Liver (tissue), 9 donors: ENCODE measurements around the gene MCL1. TPM values are rescaled to one million over a fixed set of nuclear protein-coding genes. Genes with fewer than 3 reads are reported as not detected.

Source experiments
- DNase-seq: peaks from one replicate; pipeline ENCODE4 v3.0.0-alpha.2; 2017; ENCODE audit warnings: low spot score
- H3K27ac ChIP-seq, 2 donors: one replicate each; pipeline ENCODE4 v1.7.0; 2013; ENCODE audit warnings: inconsistent platforms in 2 of 2, low read length in 2 of 2, control low read depth in 1 of 2, low read depth in 1 of 2, mild to moderate bottlenecking in 1 of 2
- H3K27me3 ChIP-seq, 4 donors: one replicate each; pipeline versions ENCODE4 v1.6.1 to v1.7.0; 2013; ENCODE audit warnings: low read length in 3 of 4, inconsistent platforms in 1 of 4, mild to moderate bottlenecking in 1 of 4, moderate library complexity in 1 of 4; ENCODE audit not compliant: control insufficient read depth in 4 of 4, insufficient read depth in 4 of 4
- H3K36me3 ChIP-seq, 4 donors: one replicate each; pipeline versions ENCODE4 v1.6.1 to v1.7.0; 2013; ENCODE audit warnings: low read length in 3 of 4, mild to moderate bottlenecking in 3 of 4, low read depth in 1 of 4, moderate library complexity in 1 of 4; ENCODE audit not compliant: control insufficient read depth in 4 of 4, insufficient read depth in 3 of 4
- H3K4me1 ChIP-seq, 4 donors: one replicate each; pipeline versions ENCODE4 v1.6.1 to v1.7.0; 2013; ENCODE audit warnings: low read length in 3 of 4, mild to moderate bottlenecking in 3 of 4, moderate library complexity in 1 of 4; ENCODE audit not compliant: control insufficient read depth in 4 of 4, insufficient read depth in 4 of 4
- H3K4me3 ChIP-seq, 3 donors: one replicate each; pipeline versions ENCODE4 v1.6.1 to v1.7.0; 2013; ENCODE audit warnings: low read length in 3 of 3, control low read depth in 1 of 3, low read depth in 1 of 3, mild to moderate bottlenecking in 1 of 3
- H3K9ac ChIP-seq, 2 donors: one replicate each; pipeline ENCODE4 v1.7.0; 2013; ENCODE audit warnings: low read length in 2 of 2, mild to moderate bottlenecking in 2 of 2, moderate library complexity in 2 of 2, control low read depth in 1 of 2, low read depth in 1 of 2
- H3K9me3 ChIP-seq, 4 donors: one replicate each; pipeline versions ENCODE4 v1.6.1 to v1.7.0; 2013; ENCODE audit warnings: low read length in 3 of 4; ENCODE audit not compliant: control insufficient read depth in 4 of 4
- EGR1 ChIP-seq, 2 donors: IDR thresholded peaks; 2 replicates each; pipeline ENCODE4 v1.6.1; 2016 to 2018; ENCODE audit warnings: antibody characterized with exemption in 2 of 2, low read depth in 2 of 2
- FOXA1 ChIP-seq: IDR thresholded peaks from 2 replicates; pipeline ENCODE4 v1.6.1; 2016; ENCODE audit warnings: antibody characterized with exemption
- FOXA2 ChIP-seq: IDR thresholded peaks from 2 replicates; pipeline ENCODE4 v1.6.1; 2016; ENCODE audit warnings: antibody characterized with exemption
- GABPA ChIP-seq, 2 donors: IDR thresholded peaks in 1 of 2; conservative IDR thresholded peaks in 1 of 2; 2 replicates each; pipeline ENCODE4 v1.6.1; 2016; ENCODE audit warnings: antibody characterized with exemption in 2 of 2, mild to moderate bottlenecking in 1 of 2, moderate library complexity in 1 of 2
- HNF4A ChIP-seq, 2 donors: conservative IDR thresholded peaks; 2 replicates each; pipeline ENCODE4 v1.6.1; 2016; ENCODE audit warnings: antibody characterized with exemption in 2 of 2, mild to moderate bottlenecking in 2 of 2
- HNF4G ChIP-seq: IDR thresholded peaks from 2 replicates; pipeline ENCODE4 v1.6.1; 2016; ENCODE audit warnings: antibody characterized with exemption
- JUND ChIP-seq, 2 donors: IDR thresholded peaks; 2 replicates each; pipeline ENCODE4 v1.6.1; 2016; ENCODE audit warnings: antibody characterized with exemption in 2 of 2
- RAD21 ChIP-seq, 2 donors: IDR thresholded peaks; 2 replicates each; pipeline ENCODE4 v1.6.1; 2016; ENCODE audit warnings: antibody characterized with exemption in 2 of 2, mild to moderate bottlenecking in 2 of 2
- RXRA ChIP-seq, 2 donors: IDR thresholded peaks; 2 replicates each; pipeline ENCODE4 v1.6.1; 2017 to 2018; ENCODE audit warnings: antibody characterized with exemption in 2 of 2, mild to moderate bottlenecking in 1 of 2
- SP1 ChIP-seq: IDR thresholded peaks from 2 replicates; pipeline ENCODE4 v1.6.1; 2018; ENCODE audit warnings: antibody characterized with exemption, mild to moderate bottlenecking
- TAF1 ChIP-seq: conservative IDR thresholded peaks from 2 replicates; pipeline ENCODE4 v1.6.1; 2016; ENCODE audit warnings: antibody characterized with exemption, mild to moderate bottlenecking
- WGBS: extraction: QIAGEN DNeasy Blood & Tissue Kit; methylation state at CpG from one replicate; pipeline ENCODE4 v1.1.7; 2013; 5-methylcytosine and 5-hydroxymethylcytosine counted together
- polyA plus RNA-seq, 2 donors: library from polyadenylated mRNA; stranded (reverse) in 1 of 2; unstranded in 1 of 2; fragments of 200-250 nt in 1 of 2; fragments of >200 nt in 1 of 2; fragmentation: Nextera tagmentation in 1 of 2; extraction: Ambion mirVana in 1 of 2; gene quantifications; one replicate each; pipeline versions ENCODE4 v1.2.1 to v1.2.3, GENCODE V29; 2013 to 2015
- total RNA-seq, 2 donors: library from RNA; depleted of rRNA; stranded (reverse); fragments of >200 nt; gene quantifications; one replicate each; pipeline ENCODE4 v1.2.3, GENCODE V29; 2014
- TF ChIP-seq, protein P1 (sequence below): IDR thresholded peaks from 2 replicates; pipeline ENCODE4 v1.6.1; 2016; ENCODE audit warnings: antibody characterized with exemption
- TF ChIP-seq, protein P2 (sequence below): IDR thresholded peaks from 2 replicates; pipeline ENCODE4 v1.6.1; 2016; ENCODE audit warnings: antibody characterized with exemption
- TF ChIP-seq, protein P3 (sequence below): IDR thresholded peaks from 2 replicates; pipeline ENCODE4 v1.6.1; 2016; ENCODE audit warnings: antibody characterized with exemption
- TF ChIP-seq, protein P4 (sequence below): IDR thresholded peaks from 2 replicates; pipeline ENCODE4 v1.6.1; 2016; ENCODE audit warnings: antibody characterized with exemption, mild to moderate bottlenecking
- TF ChIP-seq, protein P5 (sequence below): fragments of 150-350 bp; IDR thresholded peaks from 2 replicates; pipeline ENCODE4 v1.5.1; 2017; ENCODE audit warnings: improper control_type of control experiment, low read depth, low read length; ENCODE audit not compliant: missing input control
- donor health status: healthy.
- donor health status: healthy.
- donor health status: healthy.
- donor health status: healthy.
- donor health status: healthy.

MCL1 gene
- total and polyA plus RNA-seq, 4 donors = 23.4 to 181 (median 80.0) TPM

DNA sequence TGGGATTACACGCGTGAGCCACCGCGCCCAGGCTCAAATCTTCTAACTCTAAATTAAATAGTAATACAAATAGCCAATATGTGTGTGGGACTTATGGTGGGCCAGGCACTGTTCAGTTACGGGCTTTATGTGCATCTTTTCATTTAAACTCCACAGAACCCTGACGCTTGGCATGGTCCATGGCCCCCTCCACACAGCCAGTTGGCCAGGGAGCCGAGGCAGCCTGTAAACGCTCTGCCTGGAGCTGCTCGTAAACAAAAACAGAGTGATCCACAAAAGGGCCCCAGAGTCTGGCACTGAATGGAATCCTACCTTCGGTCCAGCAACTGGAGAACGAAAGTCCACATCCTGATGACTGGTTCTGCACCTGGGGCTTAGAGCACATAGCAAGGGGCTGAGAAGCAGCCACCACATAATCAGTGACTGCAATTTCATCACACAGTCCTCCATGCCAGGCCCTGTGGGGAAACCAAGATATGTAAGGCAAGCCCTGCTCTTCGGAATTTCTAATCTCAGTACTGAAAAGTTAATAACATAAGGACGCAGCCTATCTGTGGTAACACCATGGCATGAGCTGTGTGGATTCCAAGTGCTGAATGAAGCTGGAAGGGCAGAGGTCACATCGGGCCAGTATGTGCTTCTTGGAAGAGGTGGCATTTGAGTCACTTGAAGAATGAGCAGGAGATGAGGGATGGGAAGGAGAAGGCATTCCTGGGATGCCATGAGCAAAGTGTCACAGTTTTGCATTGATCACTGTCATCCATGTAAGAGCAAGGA is 43.7 kb downstream of the MCL1 start:
- Histone ChIP-seq H3K4me3 (no peak overlapping the region), H3K36me3 (no peaks in the 10 kb centered on the region), H3K9ac (no peak overlapping the region), H3K4me1 (peaks cover 2 to 12% (median 9%) of the 10 kb centered on the region in 4 donors), H3K9me3 (no peaks in the 10 kb centered on the region), H3K27me3 (no peaks in the 10 kb centered on the region), H3K27ac (no peak overlapping the region)
- TF ChIP-seq EGR1 (IDR thresholded peaks at IDR 0.05; ENCODE audit: low read depth in 2 of 2) = no peak
- TF ChIP-seq, protein P1, sequence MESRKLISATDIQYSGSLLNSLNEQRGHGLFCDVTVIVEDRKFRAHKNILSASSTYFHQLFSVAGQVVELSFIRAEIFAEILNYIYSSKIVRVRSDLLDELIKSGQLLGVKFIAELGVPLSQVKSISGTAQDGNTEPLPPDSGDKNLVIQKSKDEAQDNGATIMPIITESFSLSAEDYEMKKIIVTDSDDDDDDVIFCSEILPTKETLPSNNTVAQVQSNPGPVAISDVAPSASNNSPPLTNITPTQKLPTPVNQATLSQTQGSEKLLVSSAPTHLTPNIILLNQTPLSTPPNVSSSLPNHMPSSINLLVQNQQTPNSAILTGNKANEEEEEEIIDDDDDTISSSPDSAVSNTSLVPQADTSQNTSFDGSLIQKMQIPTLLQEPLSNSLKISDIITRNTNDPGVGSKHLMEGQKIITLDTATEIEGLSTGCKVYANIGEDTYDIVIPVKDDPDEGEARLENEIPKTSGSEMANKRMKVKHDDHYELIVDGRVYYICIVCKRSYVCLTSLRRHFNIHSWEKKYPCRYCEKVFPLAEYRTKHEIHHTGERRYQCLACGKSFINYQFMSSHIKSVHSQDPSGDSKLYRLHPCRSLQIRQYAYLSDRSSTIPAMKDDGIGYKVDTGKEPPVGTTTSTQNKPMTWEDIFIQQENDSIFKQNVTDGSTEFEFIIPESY = no peak
- TF ChIP-seq, protein P2, sequence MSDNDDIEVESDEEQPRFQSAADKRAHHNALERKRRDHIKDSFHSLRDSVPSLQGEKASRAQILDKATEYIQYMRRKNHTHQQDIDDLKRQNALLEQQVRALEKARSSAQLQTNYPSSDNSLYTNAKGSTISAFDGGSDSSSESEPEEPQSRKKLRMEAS = no peak
- TF ChIP-seq HNF4A (conservative IDR thresholded peaks at IDR 0.05) = no peak
- no peak for TF ChIP-seq JUND (IDR thresholded peaks at IDR 0.05)
- TF ChIP-seq, protein P3, sequence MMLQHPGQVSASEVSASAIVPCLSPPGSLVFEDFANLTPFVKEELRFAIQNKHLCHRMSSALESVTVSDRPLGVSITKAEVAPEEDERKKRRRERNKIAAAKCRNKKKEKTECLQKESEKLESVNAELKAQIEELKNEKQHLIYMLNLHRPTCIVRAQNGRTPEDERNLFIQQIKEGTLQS = no peak
- no peak for TF ChIP-seq TAF1
- TF ChIP-seq, protein P4, sequence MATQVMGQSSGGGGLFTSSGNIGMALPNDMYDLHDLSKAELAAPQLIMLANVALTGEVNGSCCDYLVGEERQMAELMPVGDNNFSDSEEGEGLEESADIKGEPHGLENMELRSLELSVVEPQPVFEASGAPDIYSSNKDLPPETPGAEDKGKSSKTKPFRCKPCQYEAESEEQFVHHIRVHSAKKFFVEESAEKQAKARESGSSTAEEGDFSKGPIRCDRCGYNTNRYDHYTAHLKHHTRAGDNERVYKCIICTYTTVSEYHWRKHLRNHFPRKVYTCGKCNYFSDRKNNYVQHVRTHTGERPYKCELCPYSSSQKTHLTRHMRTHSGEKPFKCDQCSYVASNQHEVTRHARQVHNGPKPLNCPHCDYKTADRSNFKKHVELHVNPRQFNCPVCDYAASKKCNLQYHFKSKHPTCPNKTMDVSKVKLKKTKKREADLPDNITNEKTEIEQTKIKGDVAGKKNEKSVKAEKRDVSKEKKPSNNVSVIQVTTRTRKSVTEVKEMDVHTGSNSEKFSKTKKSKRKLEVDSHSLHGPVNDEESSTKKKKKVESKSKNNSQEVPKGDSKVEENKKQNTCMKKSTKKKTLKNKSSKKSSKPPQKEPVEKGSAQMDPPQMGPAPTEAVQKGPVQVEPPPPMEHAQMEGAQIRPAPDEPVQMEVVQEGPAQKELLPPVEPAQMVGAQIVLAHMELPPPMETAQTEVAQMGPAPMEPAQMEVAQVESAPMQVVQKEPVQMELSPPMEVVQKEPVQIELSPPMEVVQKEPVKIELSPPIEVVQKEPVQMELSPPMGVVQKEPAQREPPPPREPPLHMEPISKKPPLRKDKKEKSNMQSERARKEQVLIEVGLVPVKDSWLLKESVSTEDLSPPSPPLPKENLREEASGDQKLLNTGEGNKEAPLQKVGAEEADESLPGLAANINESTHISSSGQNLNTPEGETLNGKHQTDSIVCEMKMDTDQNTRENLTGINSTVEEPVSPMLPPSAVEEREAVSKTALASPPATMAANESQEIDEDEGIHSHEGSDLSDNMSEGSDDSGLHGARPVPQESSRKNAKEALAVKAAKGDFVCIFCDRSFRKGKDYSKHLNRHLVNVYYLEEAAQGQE = no peak
- TF ChIP-seq GABPA (IDR thresholded peaks at IDR 0.05 in 1 of 2, conservative IDR thresholded peaks at IDR 0.05 in 1 of 2) = no peak
- no peak for TF ChIP-seq FOXA1
- no peak for TF ChIP-seq SP1
- no peak for TF ChIP-seq RXRA (IDR thresholded peaks at IDR 0.05)
- no peak for TF ChIP-seq FOXA2
- TF ChIP-seq RAD21 (IDR thresholded peaks at IDR 0.05) = no peak
- TF ChIP-seq HNF4G = no peak
- DNase-seq = no peak
- 96% methylated on average over 14 of the region's 14 CpGs for WGBS

DNA sequence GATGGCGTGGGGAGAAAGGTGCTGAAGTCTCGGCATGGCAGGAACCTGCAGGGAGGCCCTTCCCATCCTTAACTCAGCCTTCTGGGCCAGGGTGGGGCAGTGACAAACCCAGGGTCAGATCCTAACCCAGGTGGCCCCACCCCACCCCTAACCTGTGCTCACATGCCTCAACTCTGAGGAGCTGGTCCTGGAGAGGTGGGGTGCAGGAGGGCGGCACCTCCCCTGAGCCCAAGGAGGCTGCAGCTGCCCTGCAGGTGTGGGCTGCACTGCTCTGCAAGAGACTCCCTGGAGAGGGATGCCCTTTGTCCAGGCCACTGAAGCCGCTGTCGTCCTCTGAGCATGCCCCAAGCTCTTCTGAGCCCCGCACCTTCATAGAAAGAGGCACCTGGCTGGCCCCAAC is 45.4 kb downstream of the MCL1 start:
- no peak overlapping the region for H3K9ac ChIP-seq
- H3K36me3 ChIP-seq = no peaks in the 10 kb centered on the region
- DNase-seq = no peak
- no peaks in the 10 kb centered on the region for H3K9me3 ChIP-seq
- WGBS = 93% methylated on average over 6 of the region's 6 CpGs
- H3K4me3 ChIP-seq = no peak overlapping the region
- no peaks in the 10 kb centered on the region for H3K27me3 ChIP-seq
- TF ChIP-seq EGR1 (IDR thresholded peaks at IDR 0.05; ENCODE audit: low read depth in 2 of 2) = no peak
- no peak for TF ChIP-seq RXRA (IDR thresholded peaks at IDR 0.05)
- no peak for TF ChIP-seq HNF4G
- TF ChIP-seq SP1 = no peak
- TF ChIP-seq, protein P5, sequence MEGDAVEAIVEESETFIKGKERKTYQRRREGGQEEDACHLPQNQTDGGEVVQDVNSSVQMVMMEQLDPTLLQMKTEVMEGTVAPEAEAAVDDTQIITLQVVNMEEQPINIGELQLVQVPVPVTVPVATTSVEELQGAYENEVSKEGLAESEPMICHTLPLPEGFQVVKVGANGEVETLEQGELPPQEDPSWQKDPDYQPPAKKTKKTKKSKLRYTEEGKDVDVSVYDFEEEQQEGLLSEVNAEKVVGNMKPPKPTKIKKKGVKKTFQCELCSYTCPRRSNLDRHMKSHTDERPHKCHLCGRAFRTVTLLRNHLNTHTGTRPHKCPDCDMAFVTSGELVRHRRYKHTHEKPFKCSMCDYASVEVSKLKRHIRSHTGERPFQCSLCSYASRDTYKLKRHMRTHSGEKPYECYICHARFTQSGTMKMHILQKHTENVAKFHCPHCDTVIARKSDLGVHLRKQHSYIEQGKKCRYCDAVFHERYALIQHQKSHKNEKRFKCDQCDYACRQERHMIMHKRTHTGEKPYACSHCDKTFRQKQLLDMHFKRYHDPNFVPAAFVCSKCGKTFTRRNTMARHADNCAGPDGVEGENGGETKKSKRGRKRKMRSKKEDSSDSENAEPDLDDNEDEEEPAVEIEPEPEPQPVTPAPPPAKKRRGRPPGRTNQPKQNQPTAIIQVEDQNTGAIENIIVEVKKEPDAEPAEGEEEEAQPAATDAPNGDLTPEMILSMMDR = no peak
- no peak for TF ChIP-seq GABPA (IDR thresholded peaks at IDR 0.05 in 1 of 2, conservative IDR thresholded peaks at IDR 0.05 in 1 of 2)
- TF ChIP-seq, protein P2 = no peak
- TF ChIP-seq FOXA2 = no peak
- H3K27ac ChIP-seq = no peak overlapping the region
- peaks cover 2 to 12% (median 9%) of the 10 kb centered on the region in 4 donors for H3K4me1 ChIP-seq
